Measurements from ENCODE around the gene BYSL.
"Not testable (repeated sequence)": the region's sequence is repeated elsewhere in the genome, so short reads cannot be mapped to it uniquely, and the experiment has no call there.

The BYSL gene

GRCh38 chr6:41939848-41940758 lies 18.8 kb downstream of the BYSL start:
- DNase-seq (ENCODE audit: low spot score), result no peak
- in situ Hi-C loops (cut with MboI; ENCODE audit: low pct_unique_long_range_greater_than_20kb, low sequenced_read_pairs, unreplicated experiment), result no loop called here
- TF ChIP-seq CTCF (IDR thresholded peaks at IDR 0.05; ENCODE audit: extremely low read depth, insufficient read depth, missing control alignments), result no peak

GRCh38 chr6:41940759-41941279 lies 19.5 kb downstream of the BYSL start:
- TF ChIP-seq CTCF (IDR thresholded peaks at IDR 0.05; ENCODE audit: extremely low read depth, insufficient read depth, missing control alignments), result peak; percentile 2
- no peak for DNase-seq (ENCODE audit: low spot score)
- in situ Hi-C loops (cut with MboI; ENCODE audit: low pct_unique_long_range_greater_than_20kb, low sequenced_read_pairs, unreplicated experiment), result no loop called here

- TF ChIP-seq CTCF (IDR thresholded peaks at IDR 0.05; ENCODE audit: extremely low read depth, insufficient read depth, missing control alignments), result no peak
- in situ Hi-C loops (cut with MboI; ENCODE audit: low pct_unique_long_range_greater_than_20kb, low sequenced_read_pairs, unreplicated experiment), result no loop called here
- DNase-seq (ENCODE audit: low spot score), result peak; percentile 94
Observed at GRCh38 chr6:41941280-41942066, 20.2 kb downstream of the BYSL start, which contains the start of gene CCND3. TSS of gene CCND3 (minus strand) at chr6:41941808. CDS start at chr6:41941649, 159 bp downstream.

- DNase-seq (ENCODE audit: low spot score), result no peak
- no peak for TF ChIP-seq CTCF (IDR thresholded peaks at IDR 0.05; ENCODE audit: extremely low read depth, insufficient read depth, missing control alignments)
- in situ Hi-C loops (cut with MboI; ENCODE audit: low pct_unique_long_range_greater_than_20kb, low sequenced_read_pairs, unreplicated experiment), result no loop called here
Observed at GRCh38 chr6:41942067-41942851, 21.0 kb downstream of the BYSL start.

GRCh38 chr6:41942882-41943281 lies 21.6 kb downstream of the BYSL start:
- DNase-seq (ENCODE audit: low spot score); in situ Hi-C loops (cut with MboI; ENCODE audit: low pct_unique_long_range_greater_than_20kb, low sequenced_read_pairs, unreplicated experiment): not testable (repeated sequence)

- no peak for TF ChIP-seq CTCF (IDR thresholded peaks at IDR 0.05; ENCODE audit: extremely low read depth, insufficient read depth, missing control alignments)
- no peak for DNase-seq (ENCODE audit: low spot score)
- in situ Hi-C loops (cut with MboI; ENCODE audit: low pct_unique_long_range_greater_than_20kb, low sequenced_read_pairs, unreplicated experiment), result no loop called here
Observed at GRCh38 chr6:41943456-41943855, 22.2 kb downstream of the BYSL start.
